HepG2 (cell line): ENCODE measurements around the gene TAS2R40.
"Not testable (repeated sequence)": the region's sequence is repeated elsewhere in the genome, so short reads cannot be mapped to it uniquely, and the experiment has no call there.

Source experiments
- DMAP1 ChIP-seq: IDR thresholded peaks from 2 replicates; pipeline ENCODE4 v1.6.1; 2016
- ESRRA ChIP-seq: sonication (generic); formaldehyde crosslinking; IDR thresholded peaks from 2 replicates; pipeline ENCODE4 v1.5.1; 2020; ENCODE audit warnings: mild to moderate bottlenecking, low read depth, missing genetic modification reagents
- PAX8 ChIP-seq: sonication (generic); formaldehyde crosslinking; IDR thresholded peaks from 2 replicates; pipeline ENCODE4 v1.8.0; 2022; ENCODE audit warnings: mild to moderate bottlenecking, missing genetic modification reagents, borderline replicate concordance
- TBP ChIP-seq: sonication (generic); formaldehyde crosslinking; IDR thresholded peaks from 2 replicates; pipeline ENCODE4 v1.5.0; 2020; ENCODE audit warnings: missing genetic modification reagents
- ZNF138 ChIP-seq: sonication (generic); formaldehyde crosslinking; IDR thresholded peaks from 2 replicates; pipeline ENCODE4 v1.5.0; 2020; ENCODE audit warnings: mild to moderate bottlenecking, low read depth, missing genetic modification reagents
- ZNF17 ChIP-seq: sonication (generic); formaldehyde crosslinking; IDR thresholded peaks from 2 replicates; pipeline ENCODE4 v1.5.0; 2020; ENCODE audit warnings: mild to moderate bottlenecking, missing genetic modification reagents
- ZNF547 ChIP-seq: sonication (generic); formaldehyde crosslinking; IDR thresholded peaks from 2 replicates; pipeline ENCODE4 v1.5.1; 2020; ENCODE audit warnings: mild to moderate bottlenecking, missing genetic modification reagents
- TF ChIP-seq, protein P1 (sequence below): sonication (generic); formaldehyde crosslinking; IDR thresholded peaks from 2 replicates; pipeline ENCODE4 v1.8.0; 2022; ENCODE audit warnings: mild to moderate bottlenecking, missing genetic modification reagents
- TF ChIP-seq, protein P2 (sequence below), 2 experiments: sonication (generic) in 1 of 2; formaldehyde crosslinking in 1 of 2; IDR thresholded peaks; 2 replicates each; pipeline versions ENCODE4 v1.6.1 to v1.9.0; 2014 to 2022; ENCODE audit warnings: antibody characterized with exemption in 1 of 2, borderline replicate concordance in 1 of 2, inconsistent platforms in 1 of 2, low read depth in 1 of 2, missing genetic modification reagents in 1 of 2

DNA sequence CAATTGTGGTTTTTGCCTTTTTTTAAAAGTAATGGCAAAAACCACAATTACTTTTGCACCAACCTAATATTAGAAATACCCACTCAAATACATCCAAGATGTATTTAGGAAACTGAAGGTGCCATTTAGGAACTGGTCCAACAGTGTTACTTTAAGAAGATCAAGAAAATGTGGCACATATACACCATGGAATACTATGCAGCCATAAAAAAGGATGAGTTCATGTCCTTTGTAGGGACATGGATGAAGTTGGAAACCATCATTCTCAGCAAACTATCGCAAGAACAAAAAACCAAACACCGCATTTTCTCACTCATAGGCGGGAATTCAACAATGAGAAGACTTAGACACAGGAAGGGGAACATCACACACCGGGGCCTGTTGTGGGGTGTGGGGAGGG lies 41.1 kb upstream of the TAS2R40 start:
- not testable (repeated sequence) for TF ChIP-seq ZNF547 (CRISPR knock-in tag); TBP (CRISPR knock-in tag); ZNF138 (CRISPR knock-in tag); DMAP1 (CRISPR knock-in tag); ZNF17 (CRISPR knock-in tag); ESRRA (CRISPR knock-in tag); PAX8
- TF ChIP-seq, protein P1, sequence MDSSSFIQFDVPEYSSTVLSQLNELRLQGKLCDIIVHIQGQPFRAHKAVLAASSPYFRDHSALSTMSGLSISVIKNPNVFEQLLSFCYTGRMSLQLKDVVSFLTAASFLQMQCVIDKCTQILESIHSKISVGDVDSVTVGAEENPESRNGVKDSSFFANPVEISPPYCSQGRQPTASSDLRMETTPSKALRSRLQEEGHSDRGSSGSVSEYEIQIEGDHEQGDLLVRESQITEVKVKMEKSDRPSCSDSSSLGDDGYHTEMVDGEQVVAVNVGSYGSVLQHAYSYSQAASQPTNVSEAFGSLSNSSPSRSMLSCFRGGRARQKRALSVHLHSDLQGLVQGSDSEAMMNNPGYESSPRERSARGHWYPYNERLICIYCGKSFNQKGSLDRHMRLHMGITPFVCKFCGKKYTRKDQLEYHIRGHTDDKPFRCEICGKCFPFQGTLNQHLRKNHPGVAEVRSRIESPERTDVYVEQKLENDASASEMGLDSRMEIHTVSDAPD (CRISPR knock-in tag): not testable (repeated sequence)
- TF ChIP-seq, protein P2, sequence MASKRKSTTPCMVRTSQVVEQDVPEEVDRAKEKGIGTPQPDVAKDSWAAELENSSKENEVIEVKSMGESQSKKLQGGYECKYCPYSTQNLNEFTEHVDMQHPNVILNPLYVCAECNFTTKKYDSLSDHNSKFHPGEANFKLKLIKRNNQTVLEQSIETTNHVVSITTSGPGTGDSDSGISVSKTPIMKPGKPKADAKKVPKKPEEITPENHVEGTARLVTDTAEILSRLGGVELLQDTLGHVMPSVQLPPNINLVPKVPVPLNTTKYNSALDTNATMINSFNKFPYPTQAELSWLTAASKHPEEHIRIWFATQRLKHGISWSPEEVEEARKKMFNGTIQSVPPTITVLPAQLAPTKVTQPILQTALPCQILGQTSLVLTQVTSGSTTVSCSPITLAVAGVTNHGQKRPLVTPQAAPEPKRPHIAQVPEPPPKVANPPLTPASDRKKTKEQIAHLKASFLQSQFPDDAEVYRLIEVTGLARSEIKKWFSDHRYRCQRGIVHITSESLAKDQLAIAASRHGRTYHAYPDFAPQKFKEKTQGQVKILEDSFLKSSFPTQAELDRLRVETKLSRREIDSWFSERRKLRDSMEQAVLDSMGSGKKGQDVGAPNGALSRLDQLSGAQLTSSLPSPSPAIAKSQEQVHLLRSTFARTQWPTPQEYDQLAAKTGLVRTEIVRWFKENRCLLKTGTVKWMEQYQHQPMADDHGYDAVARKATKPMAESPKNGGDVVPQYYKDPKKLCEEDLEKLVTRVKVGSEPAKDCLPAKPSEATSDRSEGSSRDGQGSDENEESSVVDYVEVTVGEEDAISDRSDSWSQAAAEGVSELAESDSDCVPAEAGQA (IDR thresholded peaks at IDR 0.05; ENCODE audit: low read depth): not testable (repeated sequence)
- TF ChIP-seq, protein P2 (CRISPR knock-in tag; IDR thresholded peaks at IDR 0.05; ENCODE audit: borderline replicate concordance): not testable (repeated sequence)
